Measurements from ENCODE around the gene GSE1.

Gene GSE1

DNA sequence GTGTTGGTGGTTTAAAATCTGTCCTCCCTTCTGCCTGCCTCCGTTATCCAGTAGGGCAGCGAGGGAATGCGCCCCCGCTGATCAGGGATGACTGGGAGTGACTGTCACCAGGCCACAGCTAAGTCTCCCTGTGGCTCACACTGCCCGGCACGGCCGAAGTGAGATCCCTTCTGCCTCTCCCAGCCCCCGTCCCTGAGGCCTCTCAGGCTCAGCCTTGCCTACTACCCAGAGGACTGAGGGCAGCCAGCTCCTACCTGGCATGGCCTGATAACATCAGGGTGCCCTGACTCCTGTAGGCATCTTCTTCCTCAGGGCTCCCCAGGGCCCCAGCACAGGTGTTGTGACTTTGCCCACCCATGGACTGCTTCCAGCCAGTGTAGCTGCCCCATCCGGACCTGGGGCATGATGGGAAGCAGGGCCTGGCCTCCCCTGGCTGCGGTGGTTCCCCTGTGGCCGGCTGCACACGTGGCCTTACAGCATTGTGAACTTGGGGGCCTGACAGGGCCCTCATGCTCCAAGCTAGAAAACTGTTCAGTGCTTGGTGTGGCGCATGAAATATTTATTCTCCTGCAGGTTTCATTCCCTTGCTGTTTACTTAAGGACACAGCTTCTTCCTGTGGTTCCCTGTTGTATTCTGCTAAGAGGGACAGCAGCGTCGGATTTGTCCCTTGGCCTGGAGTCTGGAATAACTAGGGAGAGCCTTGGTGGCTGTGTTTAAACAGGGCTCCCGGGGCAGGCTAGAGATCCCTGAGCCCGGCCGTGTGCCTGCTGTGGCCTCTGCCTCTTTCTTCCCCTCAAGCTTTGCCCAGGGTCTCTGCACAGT lies 45.6 kb downstream of the GSE1 start:
- DNase-seq (ENCODE audit: low read depth, low spot score), result no peak

DNA sequence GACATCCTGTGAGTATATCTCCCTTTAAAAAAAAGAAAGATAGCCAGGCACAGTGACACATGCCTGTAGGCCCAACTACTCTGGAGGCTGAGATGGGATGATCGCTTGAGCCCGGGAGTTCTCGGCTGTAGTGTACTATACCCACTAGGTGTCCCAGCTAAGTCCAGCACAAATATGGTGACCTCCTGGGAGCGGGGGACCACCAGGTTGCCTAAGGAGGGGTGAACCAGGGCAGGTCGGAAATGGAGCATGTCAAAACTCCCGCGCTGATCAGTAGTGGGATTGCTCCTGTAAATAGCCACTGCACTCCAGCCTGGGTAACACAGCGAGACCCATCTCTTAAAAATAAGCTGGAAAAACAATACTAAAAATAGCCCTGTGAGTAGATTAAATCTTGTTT lies 46.2 kb downstream of the GSE1 start:
- no peak for DNase-seq (ENCODE audit: low read depth, low spot score)

DNA sequence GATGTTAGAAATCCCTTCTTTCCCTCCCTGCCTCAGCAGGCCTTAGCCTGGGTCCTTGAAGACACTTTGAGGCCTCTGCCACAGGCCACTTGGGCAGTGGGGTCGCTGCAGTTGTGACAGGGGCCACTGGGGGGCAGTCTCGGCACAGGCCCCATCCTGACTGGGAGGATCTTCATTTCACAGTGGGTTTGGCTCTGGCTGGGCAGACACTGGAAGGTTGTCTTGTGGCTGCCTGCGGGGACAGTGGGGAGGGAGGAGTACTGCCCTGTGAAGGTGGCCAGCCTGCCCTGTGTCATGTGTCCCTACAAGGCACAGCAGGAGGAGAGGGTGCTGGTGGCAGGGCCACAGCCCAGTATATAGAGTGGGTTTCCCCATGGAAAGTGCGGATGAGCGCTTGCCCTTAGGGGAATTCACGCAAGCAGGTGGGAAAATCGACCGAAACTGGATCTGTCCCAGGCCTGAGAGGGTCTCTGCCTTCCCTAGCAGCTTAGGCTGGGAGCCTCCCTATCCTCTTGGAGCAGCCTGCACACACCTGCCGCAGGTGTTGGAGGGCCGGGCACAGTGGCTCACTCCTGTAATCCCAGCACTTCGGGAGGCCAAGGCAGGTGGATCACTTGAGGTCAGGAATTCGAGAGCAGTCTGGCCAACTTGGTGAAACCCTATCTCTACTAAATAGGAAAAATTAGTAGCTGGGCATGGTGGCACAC lies 46.8 kb downstream of the GSE1 start:
- peak; percentile 33 for DNase-seq (ENCODE audit: low read depth, low spot score)

DNA sequence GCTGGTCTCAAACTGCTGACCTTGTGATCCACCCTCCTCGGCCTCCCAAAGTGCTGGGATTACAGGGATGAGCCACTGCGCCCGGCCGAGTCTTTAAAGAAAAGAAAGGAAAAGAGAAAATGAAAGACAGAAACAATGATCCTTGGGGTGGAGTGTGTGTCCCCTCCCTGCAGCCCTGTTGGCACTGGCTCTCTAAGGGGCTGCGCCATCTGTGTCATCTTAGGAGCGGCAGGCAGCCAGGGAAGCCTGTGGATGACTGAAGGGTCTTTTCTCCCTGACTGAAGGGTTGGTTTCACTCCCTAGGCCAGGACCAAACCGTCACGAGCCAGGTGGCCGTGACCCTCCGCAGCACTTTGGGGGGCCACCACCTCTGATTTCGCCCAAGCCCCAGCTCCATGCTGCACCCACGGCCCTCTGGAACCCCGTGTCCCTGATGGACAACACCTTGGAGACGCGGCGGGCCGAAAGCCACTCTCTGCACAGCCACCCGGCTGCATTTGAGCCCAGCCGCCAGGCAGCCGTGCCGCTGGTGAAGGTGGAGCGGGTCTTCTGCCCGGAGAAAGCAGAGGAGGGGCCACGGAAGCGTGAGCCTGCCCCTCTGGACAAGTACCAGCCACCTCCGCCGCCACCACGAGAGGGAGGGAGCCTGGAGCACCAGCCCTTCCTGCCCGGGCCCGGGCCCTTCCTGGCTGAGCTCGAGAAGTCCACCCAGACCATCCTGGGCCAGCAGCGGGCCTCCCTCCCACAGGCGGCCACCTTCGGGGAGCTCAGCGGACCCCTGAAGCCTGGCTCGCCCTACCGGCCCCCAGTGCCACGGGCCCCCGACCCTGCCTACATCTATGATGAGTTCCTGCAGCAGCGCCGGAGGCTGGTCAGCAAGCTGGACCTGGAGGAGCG lies 48.0 kb downstream of the GSE1 start:
- no peak for DNase-seq (ENCODE audit: low read depth, low spot score)

DNA sequence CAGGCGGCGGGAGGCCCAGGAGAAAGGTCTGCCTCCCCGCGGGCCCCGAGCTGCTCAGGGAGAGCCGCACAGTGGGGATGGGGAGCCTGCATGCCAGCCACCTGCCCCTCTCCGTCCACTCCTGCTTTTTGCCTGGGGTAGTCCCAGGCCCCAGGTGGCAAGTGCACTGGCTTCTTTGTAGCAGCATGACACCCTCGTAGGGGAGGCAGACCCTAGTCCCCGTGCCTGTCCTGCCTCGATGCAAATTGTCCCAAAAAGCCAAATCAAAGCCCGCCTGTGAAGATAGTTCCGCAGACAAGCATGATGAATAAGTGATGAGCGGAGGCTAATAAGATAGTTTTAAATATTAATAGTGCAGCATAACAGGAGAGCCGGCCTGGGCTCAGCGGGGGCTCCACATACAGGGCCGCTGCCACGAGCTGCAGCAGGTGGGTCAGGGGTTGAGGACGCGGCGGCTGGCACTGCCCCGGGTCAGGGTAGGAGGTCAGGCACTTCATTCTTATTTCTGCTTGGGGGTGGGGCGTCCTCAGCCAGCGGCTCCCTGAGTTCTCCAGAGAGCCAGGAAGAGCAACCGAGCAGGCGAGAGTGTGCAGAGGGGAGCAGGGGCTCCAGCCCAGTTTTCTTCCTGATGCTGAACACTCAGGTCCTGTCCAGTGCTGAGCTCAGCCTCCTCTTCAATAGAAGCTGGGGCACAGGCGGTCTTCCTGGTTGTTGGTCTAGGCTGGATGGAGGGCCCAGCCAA lies 48.8 kb downstream of the GSE1 start:
- no peak for DNase-seq (ENCODE audit: low read depth, low spot score)

DNA sequence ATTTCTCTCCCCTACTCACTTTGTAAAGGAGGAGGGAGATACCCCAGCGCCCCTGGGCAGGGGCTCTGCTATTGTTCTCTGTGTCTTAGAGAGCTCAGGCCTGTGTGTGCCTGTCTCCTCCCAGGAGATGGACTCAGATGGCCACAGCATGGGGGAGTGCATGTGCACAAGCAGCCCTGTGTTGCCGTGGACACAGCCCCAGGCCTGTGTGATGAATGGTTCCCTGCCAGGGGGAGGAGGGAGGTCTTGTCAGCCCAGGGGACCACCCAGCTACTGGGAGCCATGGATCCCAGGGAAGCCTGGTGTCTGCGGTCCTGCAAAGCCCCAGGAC lies 49.3 kb downstream of the GSE1 start:
- no peak for DNase-seq (ENCODE audit: low read depth, low spot score)

DNA sequence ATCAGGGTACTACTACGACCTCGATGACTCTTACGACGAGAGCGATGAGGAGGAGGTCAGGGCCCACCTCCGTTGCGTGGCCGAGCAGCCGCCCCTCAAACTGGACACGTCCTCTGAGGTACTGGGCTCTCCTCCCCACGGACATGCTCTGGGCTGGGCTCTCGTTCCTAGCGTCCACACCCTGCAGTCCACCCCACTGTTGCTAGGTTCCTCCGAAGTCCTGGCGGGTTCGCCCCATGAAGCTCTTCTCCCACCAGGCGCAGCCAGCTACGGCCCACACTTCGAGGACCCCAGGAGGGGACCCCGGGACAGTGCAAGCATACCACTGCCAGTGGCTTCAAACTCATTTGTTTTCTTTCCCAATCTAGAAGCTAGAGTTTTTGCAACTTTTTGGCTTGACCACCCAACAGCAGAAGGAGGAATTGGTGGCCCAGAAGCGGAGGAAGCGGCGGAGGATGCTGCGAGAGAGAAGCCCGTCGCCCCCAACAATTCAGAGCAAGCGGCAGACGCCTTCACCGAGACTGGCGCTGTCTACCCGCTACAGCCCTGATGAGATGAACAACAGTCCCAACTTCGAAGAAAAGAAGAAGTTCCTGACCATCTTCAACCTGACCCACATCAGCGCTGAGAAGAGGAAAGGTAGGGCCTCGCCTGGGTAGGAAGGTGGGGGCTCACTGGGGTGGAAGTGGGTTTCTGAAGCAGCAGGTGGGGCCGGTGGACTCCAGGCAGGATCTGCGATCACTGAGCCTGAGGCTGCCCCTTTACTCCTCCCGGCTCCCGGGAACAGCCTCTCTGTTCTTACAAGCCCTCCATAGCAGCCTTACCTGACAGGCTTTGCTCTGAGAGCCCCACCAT lies 50.1 kb downstream of the GSE1 start:
- no peak for DNase-seq (ENCODE audit: low read depth, low spot score)

DNA sequence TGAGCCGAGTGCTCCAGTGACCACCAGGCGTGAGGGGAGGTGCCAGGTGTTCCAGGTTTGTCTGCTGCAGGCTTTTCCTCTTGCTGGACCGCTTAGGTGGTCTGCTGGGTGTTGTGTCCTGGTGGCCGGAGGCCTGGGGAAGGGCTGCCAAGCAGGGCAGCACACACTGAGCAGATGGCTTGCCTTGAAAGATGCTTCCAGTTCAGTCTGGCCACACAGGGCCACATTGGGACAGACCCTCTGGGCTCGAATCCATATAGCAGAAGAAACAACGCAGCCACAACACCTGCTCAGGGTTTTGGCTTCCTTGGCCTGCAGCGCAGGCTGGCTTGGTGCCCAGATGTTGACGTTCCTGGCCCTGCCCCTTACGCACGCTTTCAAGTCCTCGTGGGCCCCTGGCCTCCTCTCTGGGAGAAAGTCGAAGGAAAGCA lies 50.8 kb downstream of the GSE1 start:
- DNase-seq (ENCODE audit: low read depth, low spot score), result no peak

DNA sequence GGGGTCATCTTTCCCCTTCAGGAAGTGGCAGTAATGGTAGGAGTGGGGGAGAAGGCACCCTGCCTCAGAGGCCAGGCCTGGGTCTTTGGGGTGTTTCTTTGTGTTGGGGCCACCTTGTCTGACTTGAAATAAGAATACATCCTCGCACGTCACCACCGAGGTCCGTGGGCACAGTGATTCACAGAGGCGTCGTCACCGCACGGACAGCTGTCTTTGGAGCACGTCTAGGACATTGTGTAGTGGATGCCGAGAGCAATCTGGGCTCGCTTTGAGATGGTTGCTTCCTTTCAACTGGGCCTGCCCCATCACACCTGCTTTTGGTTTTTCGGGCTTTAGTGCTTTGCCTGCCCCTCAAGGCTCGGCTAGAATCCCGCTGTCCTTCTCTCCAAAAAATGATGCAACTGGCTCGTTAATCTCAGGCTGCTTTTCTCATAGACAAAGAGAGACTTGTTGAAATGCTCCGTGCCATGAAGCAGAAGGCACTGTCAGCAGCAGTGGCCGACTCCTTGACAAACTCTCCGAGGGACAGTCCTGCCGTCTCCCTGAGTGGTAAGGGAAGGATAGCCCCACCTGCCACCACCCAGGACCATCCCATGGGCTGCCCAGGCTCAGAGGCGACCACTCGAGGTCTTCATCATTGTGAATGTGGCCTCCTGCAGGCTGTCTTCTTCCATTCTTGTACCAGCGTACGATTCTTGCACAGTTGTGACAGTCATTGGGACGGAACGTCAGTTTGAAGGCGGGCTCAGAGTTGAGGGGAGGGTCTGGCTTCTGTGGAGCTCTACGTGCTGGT lies 51.7 kb downstream of the GSE1 start:
- DNase-seq (ENCODE audit: low read depth, low spot score), result no peak

DNA sequence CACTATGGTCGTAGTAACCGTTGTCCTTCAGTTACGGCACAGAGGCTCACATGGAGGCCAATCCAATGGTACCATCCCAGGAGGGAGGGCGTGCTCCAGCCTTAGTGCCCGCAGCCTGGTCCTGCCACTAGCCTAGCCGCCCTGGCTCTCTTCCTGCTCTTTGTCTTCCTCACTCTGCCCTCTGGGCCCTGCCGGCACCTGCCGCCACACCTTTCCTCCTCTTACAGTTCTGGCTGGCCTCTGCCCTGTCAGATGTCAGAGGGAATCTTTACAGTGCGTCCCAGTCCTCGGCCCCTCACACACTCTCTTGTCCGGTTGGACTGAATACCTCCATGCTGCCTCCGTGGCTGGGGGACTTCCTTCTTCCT lies 52.2 kb downstream of the GSE1 start:
- no peak for DNase-seq (ENCODE audit: low read depth, low spot score)

DNA sequence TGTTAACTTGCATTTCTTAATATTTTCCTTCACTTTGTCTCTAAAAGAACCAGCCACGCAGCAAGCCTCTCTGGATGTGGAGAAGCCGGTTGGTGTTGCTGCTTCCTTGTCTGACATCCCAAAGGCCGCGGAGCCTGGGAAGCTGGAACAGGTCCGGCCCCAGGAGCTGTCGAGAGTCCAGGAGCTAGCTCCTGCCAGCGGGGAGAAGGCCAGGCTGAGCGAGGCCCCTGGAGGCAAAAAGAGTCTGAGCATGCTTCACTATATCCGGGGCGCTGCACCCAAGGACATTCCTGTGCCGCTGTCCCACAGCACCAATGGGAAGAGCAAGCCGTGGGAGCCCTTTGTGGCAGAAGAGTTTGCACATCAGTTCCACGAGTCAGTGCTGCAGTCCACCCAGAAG lies 52.8 kb downstream of the GSE1 start:
- no peak for DNase-seq (ENCODE audit: low read depth, low spot score)

DNA sequence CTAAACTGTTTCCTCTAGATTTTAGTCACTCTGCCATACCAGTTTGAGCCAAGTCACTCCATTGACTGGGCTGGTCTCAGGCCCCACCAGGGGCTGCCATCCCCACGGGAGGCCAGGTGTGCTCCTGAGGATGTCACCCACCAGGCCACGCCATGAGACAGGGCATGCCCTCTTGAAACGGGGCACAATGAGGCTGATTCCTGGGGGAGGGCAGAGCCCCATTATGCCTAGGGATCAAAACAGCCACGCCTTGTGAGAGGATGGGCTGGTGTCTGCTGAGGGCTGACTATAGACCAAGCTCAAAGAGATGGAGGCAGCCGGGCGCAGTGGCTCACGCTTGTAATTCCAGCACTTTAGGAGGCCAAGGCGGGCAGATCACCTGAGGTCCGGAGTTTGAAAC lies 54.1 kb downstream of the GSE1 start:
- no peak for DNase-seq (ENCODE audit: low read depth, low spot score)

DNA sequence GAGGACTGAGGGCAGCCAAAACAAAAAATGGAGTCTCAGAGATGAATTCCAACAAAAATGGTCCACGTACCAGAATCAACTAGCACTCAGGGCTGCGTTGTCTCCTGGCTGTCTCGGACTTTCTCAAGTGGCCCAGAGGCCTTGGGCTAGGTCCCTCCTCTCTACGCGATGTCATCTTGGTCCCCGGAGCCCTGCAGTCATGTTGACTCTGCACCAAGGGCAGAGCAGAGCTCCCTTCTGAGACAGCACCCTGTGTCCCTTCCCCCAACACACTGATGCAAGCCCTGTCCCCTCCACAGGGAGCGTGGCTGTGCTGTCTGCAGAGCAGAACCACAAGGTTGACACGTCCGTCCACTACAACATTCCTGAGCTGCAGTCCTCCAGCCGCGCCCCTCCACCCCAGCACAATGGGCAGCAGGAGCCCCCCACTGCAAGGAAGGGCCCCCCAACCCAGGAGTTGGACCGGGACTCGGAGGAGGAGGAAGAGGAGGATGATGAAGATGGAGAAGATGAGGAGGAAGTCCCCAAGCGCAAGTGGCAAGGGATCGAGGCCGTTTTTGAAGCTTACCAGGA lies 54.8 kb downstream of the GSE1 start:
- no peak for DNase-seq (ENCODE audit: low read depth, low spot score)

DNA sequence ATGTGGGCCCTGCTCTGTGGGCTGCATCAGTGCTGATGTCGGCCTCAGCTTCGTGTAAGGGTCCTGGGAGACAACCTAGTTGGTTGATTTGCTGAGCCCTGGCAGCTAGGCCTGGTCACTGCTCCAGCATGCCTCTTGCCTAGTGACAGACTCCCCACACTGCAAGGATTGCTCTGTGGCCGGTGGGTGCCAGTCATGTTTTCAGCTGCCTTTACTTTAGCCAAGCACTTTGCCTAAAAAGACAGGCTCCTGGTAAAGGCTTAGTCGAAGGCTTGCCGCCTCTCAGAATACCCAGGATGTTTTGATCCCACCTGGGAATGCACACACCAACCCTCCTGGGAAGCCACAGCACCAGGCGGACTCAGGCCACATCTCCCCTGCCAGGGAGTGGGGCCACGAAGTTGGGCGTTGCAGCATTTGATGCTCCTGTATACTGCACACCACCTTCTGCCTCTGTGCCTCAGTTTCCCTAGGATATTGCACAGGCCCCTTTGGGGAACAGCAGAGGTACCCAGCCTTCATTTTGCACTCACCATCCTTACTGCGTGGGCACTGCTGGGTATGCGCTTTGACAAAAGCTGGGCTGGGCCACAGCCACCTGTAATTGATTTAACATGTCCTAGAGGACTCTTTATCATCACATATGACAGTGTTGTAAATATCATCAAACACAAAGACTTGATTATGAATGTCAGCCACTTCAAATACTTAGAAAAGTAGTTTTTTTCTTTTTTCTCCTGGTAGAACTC lies 55.7 kb downstream of the GSE1 start:
- DNase-seq (ENCODE audit: low read depth, low spot score), result no peak

DNA sequence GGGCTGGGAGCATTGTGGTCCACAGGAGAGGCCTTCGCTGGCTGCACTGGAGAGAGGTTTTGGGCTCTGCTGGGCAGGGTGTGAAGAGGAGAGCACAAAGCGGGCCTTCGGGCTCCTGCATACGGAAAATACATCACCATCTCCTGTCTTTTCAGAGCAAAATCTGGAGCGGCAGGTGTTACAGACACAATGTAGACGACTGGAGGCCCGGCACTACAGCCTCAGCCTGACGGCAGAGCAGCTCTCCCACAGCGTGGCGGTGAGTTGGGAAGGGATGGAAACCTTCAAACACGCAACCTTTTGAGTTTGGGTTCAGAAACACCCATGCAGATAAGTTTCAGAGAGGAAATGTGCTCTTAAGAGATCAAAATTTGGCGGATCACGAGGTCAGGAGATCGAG lies 57.7 kb downstream of the GSE1 start:
- no peak for DNase-seq (ENCODE audit: low read depth, low spot score)

DNA sequence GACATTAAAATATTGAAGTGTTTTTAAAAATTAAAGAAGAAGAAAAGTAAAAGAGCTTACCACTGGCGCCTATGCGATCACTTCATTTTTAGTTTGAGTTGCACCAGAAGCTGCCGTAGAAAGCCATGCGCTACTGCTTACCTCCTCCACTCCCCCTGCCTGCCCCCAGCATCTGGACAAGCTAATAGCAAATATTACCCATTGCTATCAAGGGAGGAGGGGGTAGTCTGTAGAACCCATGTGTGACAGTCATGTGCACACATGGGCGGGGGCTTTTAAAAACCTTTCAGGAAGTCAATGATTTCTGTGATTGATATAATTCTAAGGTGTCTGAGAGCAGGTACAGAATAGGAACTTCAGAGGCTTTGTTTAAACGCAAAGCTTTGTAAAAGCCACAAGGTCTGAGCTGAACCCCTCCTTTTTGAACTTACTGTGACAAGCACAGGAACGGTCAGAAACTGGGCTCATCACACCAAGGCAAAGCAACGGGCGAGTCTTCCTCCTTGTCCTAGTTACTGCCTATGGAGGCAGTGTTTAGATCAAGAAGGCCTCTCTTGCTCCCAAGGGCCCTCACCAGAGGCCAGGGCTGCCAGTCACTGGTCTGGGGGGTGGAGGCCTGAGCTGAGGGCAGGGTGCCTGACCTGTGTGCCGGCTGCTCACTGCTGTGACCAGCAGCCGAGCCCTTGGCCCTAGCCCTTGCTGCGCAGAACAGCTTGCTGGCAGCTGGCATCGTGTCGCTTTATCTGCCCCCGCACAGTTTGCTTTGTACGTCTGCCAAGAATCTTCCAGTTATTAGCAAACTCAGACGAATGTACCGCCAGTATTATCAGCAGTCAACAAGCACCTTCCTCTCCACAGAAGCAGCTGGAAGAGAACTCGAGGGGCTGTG lies 60.7 kb downstream of the GSE1 start:
- no peak for DNase-seq (ENCODE audit: low read depth, low spot score)

DNA sequence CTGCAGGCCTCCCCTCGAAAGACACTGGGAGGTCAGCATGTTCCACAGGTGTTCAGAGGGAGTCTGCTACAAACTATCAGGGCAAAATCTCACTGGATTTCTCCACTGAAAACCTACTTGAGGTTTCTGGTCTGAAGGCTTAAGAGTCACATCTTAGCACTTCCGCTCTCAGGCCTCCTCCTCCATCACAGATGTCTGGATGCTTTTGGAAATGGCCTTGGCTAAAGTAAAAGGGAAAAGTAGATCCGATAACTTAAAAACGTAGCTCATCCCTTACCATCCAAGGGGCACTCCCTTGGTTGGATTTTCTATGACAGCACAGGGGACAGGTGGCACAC lies 61.3 kb downstream of the GSE1 start:
- no peak for DNase-seq (ENCODE audit: low read depth, low spot score)

DNA sequence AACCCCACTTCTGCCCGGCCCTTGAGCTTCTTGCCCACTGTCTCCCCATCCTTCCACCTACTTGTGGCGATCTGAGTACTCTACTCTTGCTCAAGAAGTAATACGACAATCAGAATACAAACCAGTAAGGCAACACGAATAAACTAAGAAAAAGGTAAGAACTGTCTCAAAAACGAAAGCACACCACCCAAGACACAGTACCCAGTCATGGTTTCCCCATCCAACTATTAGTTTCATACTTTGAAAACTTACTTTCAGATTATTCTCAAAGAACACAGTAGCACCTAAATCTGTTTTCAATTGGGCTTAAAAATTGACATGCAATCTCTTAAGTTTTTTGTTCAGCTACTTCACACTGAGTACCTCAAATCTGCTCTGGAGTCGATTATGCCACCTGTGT lies 61.7 kb downstream of the GSE1 start:
- DNase-seq (ENCODE audit: low read depth, low spot score), result no peak

All from activated CD4-positive, CD25-positive, alpha-beta regulatory T cell treated with anti-CD3 and anti-CD28 coated beads, Interleukin-2, amount 50 U/mL, for 16 hours (primary cell).